ENCODE measurements around the gene ALG8.

DNA sequence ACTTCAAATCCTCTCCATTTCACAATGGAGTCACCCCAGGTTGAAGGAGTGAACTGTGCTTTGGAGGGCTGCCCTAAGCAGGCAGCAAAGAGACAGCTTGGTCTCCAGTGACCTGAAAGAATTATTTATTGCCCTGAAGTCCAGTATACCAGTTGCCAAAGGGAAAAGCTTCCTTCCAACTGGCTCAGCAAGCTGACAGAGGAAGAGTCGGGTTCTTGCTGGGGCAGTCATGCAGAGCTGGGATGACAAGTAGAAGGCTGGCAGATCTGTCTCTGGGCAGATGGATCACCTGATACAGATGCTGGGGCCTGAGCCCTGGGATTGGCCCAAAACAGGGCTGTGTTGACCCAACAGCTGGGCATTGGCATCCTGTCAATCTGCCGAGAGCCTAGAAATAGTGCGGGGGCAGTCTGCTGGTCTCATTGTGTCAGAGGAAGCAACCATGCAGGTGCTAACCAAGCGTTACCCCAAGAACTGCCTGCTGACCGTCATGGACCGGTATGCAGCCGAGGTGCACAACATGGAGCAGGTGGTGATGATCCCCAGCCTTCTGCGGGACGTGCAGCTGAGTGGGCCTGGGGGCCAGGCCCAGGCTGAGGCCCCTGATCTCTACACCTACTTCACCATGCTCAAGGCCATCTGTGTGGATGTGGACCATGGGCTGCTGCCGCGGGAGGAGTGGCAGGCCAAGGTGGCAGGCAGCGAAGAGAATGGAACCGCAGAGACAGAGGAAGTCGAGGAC lies 75.8 kb downstream of the ALG8 start, which contains the start of gene THRSP:
- TF ChIP-seq CTCF (IDR thresholded peaks at IDR 0.05): no peak
- peak; percentile 17 for TF ChIP-seq POLR2A (IDR thresholded peaks at IDR 0.05)

Data from right lobe of liver (tissue), 4 donors.